Muscle layer of colon (tissue), 2 donors: ENCODE data around the gene MYO9B.
"Not testable (repeated sequence)": the region's sequence is repeated elsewhere in the genome, so short reads cannot be mapped to it uniquely, and the experiment has no call there.

Experiments
- H3K27ac ChIP-seq: one replicate; pipeline ENCODE4 v1.7.0; 2013; ENCODE audit warnings: low read depth, mild to moderate bottlenecking, low read length, moderate library complexity
- H3K27me3 ChIP-seq, 2 donors: one replicate each; pipeline ENCODE4 v1.7.0; 2013; ENCODE audit warnings: low read length in 2 of 2, mild to moderate bottlenecking in 2 of 2; ENCODE audit not compliant: insufficient read depth in 2 of 2, control insufficient read depth in 1 of 2
- H3K36me3 ChIP-seq: one replicate; pipeline ENCODE4 v1.7.0; 2013; ENCODE audit warnings: mild to moderate bottlenecking, low read length; ENCODE audit not compliant: insufficient read depth
- H3K4me1 ChIP-seq: one replicate; pipeline ENCODE4 v1.7.0; 2013; ENCODE audit warnings: mild to moderate bottlenecking, low read length; ENCODE audit not compliant: insufficient read depth
- H3K4me3 ChIP-seq, 2 donors: one replicate each; pipeline ENCODE4 v1.7.0; 2013; ENCODE audit warnings: low read length in 2 of 2, low read depth in 1 of 2, mild to moderate bottlenecking in 1 of 2, moderate library complexity in 1 of 2
- H3K9ac ChIP-seq: one replicate; pipeline ENCODE4 v1.7.0; 2013; ENCODE audit warnings: low read length
- H3K9me3 ChIP-seq: one replicate; pipeline ENCODE4 v1.7.0; 2013; ENCODE audit warnings: mild to moderate bottlenecking, low read length
- donor health status: abdominal sarcoma.
- donor health status: Adenocarcinoma of cecum.

The MYO9B gene

DNA sequence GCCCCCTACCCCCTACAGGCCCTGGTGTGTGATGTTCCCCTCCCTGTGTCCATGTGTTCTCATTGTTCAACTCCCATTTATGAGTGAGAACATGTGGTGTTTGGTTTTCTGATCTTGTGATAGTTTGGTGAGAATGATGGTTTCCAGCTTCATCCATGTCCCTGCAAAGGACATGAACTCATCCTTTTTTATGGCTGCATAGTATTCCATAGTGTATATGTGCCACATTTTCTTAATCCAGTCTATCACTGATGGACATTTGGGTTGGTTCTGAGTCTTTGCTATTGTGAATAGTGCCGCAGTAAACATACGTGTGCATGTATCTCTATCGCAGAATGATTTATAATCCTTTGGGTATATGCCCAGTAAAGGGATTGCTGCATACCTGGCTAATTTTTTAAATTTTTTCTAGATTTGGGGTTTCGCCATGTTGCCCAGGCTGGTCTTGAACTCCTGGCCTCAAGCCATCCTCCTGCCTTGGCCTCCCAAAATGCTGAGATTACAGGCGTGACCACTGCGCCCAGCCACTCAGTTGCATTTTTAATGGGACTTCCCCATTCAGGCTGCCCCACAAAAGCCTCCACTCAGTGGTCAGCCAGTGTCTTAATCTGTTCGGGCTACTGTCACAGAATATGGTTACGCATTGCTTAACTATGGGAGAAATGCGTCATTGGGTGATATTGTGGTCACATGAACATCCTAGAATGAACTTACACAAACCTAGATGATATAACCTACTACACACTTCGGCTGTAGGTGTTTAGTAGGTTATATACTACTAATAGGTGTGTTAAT is 62.7 kb downstream of the MYO9B start:
- not testable (repeated sequence) for H3K9me3 ChIP-seq, H3K36me3 ChIP-seq, H3K4me3 ChIP-seq, H3K27me3 ChIP-seq, H3K27ac ChIP-seq, H3K9ac ChIP-seq
- peaks cover 11% of the 10 kb centered on the region for H3K4me1 ChIP-seq

GRCh38 chr19:17138937-17139598 is 63.5 kb downstream of the MYO9B start:
- Histone ChIP-seq H3K9ac (no peak overlapping the region), H3K4me3 (no peak overlapping the region), H3K27ac (no peak overlapping the region), H3K4me1 (peaks cover 11% of the 10 kb centered on the region), H3K36me3 (peaks cover 8% of the 10 kb centered on the region), H3K27me3 (no peaks in the 10 kb centered on the region), H3K9me3 (no peaks in the 10 kb centered on the region)

- not testable (repeated sequence) for H3K4me3 ChIP-seq, H3K27ac ChIP-seq, H3K27me3 ChIP-seq, H3K9me3 ChIP-seq, H3K4me1 ChIP-seq, H3K9ac ChIP-seq
- peaks cover 29% of the 10 kb centered on the region for H3K36me3 ChIP-seq
Observed at GRCh38 chr19:17144771-17145170, 69.2 kb downstream of the MYO9B start.

DNA sequence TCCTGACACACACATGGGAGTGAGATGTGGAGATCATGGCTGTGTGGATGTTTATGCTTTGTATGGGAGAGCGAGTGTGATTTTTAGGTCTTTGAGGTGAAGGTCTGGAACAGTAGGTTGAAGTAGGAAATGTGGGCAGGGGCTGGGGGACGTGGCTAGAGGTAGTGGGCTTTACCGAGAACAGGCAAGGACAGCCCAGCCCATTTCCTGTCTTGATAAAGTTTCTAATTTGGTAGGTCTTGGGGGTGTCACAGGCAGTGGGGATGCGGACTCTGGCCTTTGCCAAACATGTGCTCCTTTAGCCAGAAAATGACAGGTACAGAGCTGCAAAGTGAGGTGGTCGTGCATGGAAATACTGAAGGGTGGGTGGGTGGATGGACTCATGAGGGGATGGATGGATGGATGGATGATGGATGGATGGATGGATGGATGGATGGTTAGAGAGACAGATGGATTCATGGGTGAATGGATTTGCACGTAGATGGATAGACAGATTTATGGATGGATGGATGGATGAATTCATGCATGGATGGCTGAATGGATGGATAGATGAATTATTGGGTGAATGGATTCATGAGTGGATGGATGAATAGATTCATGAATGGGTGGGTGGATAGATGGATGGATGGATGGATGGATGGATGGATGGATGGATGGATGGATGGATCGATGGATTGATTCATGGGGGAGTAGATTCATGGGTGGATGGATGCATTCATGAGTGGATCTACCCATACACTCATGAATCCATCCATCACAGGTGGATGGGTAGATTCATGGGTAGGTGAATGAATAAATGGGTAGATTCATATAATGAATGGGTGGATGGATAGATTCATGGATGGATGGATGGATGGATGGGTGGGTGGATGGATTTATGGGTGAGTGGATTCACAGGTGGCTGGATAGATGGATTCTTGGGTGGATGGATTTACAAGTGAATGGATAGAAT is 70.2 kb downstream of the MYO9B start:
- H3K36me3 ChIP-seq, result peaks cover 29% of the 10 kb centered on the region

GRCh38 chr19:17148130-17148529 is 72.6 kb downstream of the MYO9B start:
- Histone ChIP-seq H3K9me3 (no peaks in the 10 kb centered on the region), H3K9ac (no peak overlapping the region), H3K4me3 (no peak overlapping the region), H3K36me3 (peaks cover 26% of the 10 kb centered on the region), H3K4me1 (no peaks in the 10 kb centered on the region), H3K27me3 (no peaks in the 10 kb centered on the region), H3K27ac (no peak overlapping the region)

More for the DNA sequence above, 70.2 kb downstream of the MYO9B start:
- no peaks in the 10 kb centered on the region for H3K9me3 ChIP-seq
- no peak overlapping the region for H3K4me3 ChIP-seq
- H3K27me3 ChIP-seq, result no peaks in the 10 kb centered on the region
- H3K9ac ChIP-seq, result no peak overlapping the region
- no peak overlapping the region for H3K27ac ChIP-seq
- H3K4me1 ChIP-seq, result no peaks in the 10 kb centered on the region

DNA sequence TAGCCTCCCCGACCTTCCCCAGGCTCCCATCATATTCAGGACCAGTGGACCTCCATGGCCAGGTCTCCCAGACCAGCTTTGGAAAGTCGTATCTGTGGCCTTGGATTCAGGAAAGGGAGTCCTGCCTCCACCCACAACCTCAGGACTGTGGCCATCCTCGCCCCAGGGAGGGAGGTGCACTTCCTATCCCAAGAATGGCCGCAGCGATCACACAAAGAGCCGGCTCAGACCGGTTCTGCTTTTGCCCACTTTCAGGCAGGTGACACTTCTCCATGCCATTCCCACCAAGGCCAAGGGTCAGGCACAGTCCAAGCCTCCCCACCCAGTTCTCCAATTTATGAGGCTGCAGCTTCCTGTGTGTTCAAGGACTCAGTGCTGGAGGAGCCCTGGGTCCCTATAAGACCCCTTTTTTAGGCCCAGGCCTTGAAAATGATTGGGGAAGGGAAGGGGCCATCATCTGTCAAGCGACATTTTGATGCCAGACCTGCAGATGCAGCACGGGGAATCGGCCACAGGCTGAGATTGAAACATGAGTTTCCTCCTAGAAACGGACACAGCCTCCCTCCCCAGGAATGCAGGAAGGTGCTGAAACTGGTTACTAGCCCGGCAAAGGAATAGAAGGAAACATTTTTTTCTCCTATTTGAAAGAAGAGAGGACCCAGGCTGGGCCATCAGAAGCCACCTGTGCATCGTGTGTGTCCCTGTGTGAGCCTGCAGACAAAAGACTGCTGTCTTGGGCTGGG is 74.0 kb downstream of the MYO9B start:
- no peak overlapping the region for H3K4me3 ChIP-seq
- no peaks in the 10 kb centered on the region for H3K27me3 ChIP-seq
- H3K27ac ChIP-seq, result no peak overlapping the region
- peaks cover 35% of the 10 kb centered on the region for H3K36me3 ChIP-seq
- no peaks in the 10 kb centered on the region for H3K9me3 ChIP-seq
- H3K4me1 ChIP-seq, result no peaks in the 10 kb centered on the region
- no peak overlapping the region for H3K9ac ChIP-seq

GRCh38 chr19:17153996-17154395 is 78.4 kb downstream of the MYO9B start:
- Histone ChIP-seq H3K9me3 (no peaks in the 10 kb centered on the region), H3K27me3 (no peaks in the 10 kb centered on the region), H3K27ac (no peak overlapping the region), H3K36me3 (peaks cover 38% of the 10 kb centered on the region), H3K4me3 (no peak overlapping the region), H3K4me1 (no peaks in the 10 kb centered on the region), H3K9ac (no peak overlapping the region)

- H3K4me1 ChIP-seq, result no peaks in the 10 kb centered on the region
- H3K4me3 ChIP-seq, result no peak overlapping the region
- no peak overlapping the region for H3K9ac ChIP-seq
- no peak overlapping the region for H3K27ac ChIP-seq
- no peaks in the 10 kb centered on the region for H3K27me3 ChIP-seq
- no peaks in the 10 kb centered on the region for H3K9me3 ChIP-seq
- H3K36me3 ChIP-seq, result peaks cover 49% of the 10 kb centered on the region
Observed at GRCh38 chr19:17155251-17155650, 79.7 kb downstream of the MYO9B start.

DNA sequence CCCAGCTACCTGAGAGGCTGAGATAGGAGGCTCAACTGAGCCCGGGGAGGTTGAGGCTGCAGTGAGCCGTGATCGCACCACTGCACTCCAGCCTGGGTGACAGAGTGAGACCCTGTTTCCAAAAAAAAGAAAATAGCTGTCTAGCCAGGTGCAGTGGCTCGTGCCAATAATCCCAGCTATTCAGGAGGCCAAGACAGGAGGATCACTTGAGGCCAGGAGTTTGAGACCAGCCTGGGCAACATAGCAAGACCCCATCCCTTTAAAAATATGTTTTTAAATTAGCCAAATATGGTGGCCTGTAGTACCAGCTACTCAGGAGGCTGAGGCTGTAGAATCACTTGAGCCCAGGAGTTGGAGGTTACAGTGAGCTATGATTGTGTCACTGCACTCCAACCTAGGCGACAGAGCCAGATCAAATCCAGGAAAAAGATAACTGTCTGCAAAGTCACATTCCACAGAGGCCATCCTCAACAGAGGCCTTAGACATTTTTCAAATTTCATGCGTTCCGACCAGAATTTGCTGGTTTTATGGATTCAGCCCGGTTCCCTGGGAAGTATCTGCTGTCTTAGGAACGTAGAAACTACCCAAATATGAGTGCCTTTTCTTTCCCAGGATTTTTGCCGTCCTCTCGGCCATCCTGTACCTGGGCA is 80.8 kb downstream of the MYO9B start:
- Histone ChIP-seq H3K27me3 (no peaks in the 10 kb centered on the region), H3K4me3 (no peak overlapping the region), H3K4me1 (no peaks in the 10 kb centered on the region), H3K9me3 (no peaks in the 10 kb centered on the region), H3K9ac (no peak overlapping the region), H3K36me3 (peaks cover 50% of the 10 kb centered on the region), H3K27ac (no peak overlapping the region)

DNA sequence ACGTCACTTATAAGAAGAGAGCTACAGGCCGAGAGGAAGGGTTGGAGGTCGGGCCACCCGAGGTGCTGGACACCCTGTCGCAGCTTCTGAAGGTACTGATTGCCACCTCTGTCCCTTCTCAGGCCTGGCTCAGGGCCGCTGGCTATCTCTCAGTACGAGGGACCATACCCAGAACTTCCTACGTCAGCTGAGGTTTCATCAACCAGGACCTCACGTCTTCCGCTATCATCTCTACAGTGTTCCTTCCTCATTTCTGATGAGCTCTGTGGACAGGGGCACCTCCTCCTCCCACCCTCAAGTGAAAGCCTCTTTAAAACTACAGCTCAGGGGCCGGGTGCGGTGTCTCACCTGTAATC is 81.3 kb downstream of the MYO9B start:
- Histone ChIP-seq H3K4me3 (no peak overlapping the region), H3K9me3 (no peaks in the 10 kb centered on the region), H3K27ac (no peak overlapping the region), H3K4me1 (no peaks in the 10 kb centered on the region), H3K36me3 (peaks cover 50% of the 10 kb centered on the region), H3K9ac (no peak overlapping the region), H3K27me3 (no peaks in the 10 kb centered on the region)
